Measurements from ENCODE around the gene LSAMP. TPM values are rescaled to one million over a fixed set of nuclear protein-coding genes. Genes with fewer than 3 reads are reported as not detected.

The LSAMP gene
- total and polyA plus RNA-seq, 2 of the 13 experiments (the other 11 are each of a cell fraction or from before 2014, with no cell fraction given), result not detected

DNA sequence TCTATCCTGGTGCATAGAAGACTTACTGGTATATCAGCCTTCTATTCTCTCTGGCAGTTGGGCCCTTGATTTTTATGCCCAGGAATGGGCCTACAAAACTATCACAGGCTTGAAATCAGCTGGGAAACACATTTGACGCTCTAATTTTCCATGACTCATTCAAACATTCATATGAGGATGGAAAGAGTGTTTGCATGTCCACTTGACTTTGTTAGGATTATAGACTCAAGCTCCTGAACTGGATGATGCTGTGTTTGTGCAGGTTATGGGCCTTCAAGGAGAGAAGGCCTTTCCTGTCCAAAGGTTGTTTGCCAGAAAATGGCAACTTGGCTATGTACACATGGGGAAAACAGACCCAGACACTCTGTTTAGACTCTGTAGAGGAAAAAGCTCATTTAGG lies 602.1 kb downstream of the LSAMP start (continued):
- TF ChIP-seq ARID5B (CRISPR knock-in tag; IDR thresholded peaks at IDR 0.05) (peak; percentile 89), NCOR1 (IDR thresholded peaks at IDR 0.05; ENCODE audit: borderline replicate concordance, low read length) (peak; percentile 56; the same call in 1 of the 2 replicates), SYNCRIP (IDR thresholded peaks at IDR 0.05; ENCODE audit: insufficient read depth, low read depth, low read length) (no peak), ARID2 (CRISPR knock-in tag; IDR thresholded peaks at IDR 0.05; ENCODE audit: borderline replicate concordance) (no peak), JUND (CRISPR knock-in tag; IDR thresholded peaks at IDR 0.05) (peak; percentile 75; the same call in 1 of the 2 replicates), ARNTL (CRISPR knock-in tag; IDR thresholded peaks at IDR 0.05) (no peak), ZNF577 (CRISPR knock-in tag; IDR thresholded peaks at IDR 0.05; ENCODE audit: borderline replicate concordance, low read depth) (no peak), BHLHE40 (IDR thresholded peaks at IDR 0.05; ENCODE audit: low read length) (no peak), ZNF549 (CRISPR knock-in tag; IDR thresholded peaks at IDR 0.05) (no peak), ZNF382 (CRISPR knock-in tag; IDR thresholded peaks at IDR 0.05; ENCODE audit: borderline replicate concordance) (no peak), RARA (CRISPR knock-in tag; IDR thresholded peaks at IDR 0.05) (peak; percentile 53; the same call in 1 of the 2 replicates), SCMH1 (CRISPR knock-in tag; IDR thresholded peaks at IDR 0.05; ENCODE audit: borderline replicate concordance) (no peak), ZNF160 (CRISPR knock-in tag; IDR thresholded peaks at IDR 0.05) (no peak), ZKSCAN1 (IDR thresholded peaks at IDR 0.05; ENCODE audit: low read length) (no peak), PRMT3 (CRISPR knock-in tag; IDR thresholded peaks at IDR 0.05; ENCODE audit: borderline replicate concordance, low read depth) (no peak), SOX6 (IDR thresholded peaks at IDR 0.05) (no peak), SOX6 (CRISPR knock-in tag; IDR thresholded peaks at IDR 0.05) (peak; percentile 24; the same call in 1 of the 2 replicates), E2F2 (CRISPR knock-in tag; IDR thresholded peaks at IDR 0.05; ENCODE audit: borderline replicate concordance) (no peak)
- TF ChIP-seq, protein P1, sequence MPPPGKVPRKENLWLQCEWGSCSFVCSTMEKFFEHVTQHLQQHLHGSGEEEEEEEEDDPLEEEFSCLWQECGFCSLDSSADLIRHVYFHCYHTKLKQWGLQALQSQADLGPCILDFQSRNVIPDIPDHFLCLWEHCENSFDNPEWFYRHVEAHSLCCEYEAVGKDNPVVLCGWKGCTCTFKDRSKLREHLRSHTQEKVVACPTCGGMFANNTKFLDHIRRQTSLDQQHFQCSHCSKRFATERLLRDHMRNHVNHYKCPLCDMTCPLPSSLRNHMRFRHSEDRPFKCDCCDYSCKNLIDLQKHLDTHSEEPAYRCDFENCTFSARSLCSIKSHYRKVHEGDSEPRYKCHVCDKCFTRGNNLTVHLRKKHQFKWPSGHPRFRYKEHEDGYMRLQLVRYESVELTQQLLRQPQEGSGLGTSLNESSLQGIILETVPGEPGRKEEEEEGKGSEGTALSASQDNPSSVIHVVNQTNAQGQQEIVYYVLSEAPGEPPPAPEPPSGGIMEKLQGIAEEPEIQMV (CRISPR knock-in tag; IDR thresholded peaks at IDR 0.05; ENCODE audit: low read depth), result no peak
- TF ChIP-seq, protein P2, sequence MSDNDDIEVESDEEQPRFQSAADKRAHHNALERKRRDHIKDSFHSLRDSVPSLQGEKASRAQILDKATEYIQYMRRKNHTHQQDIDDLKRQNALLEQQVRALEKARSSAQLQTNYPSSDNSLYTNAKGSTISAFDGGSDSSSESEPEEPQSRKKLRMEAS (IDR thresholded peaks at IDR 0.05), result peak; percentile 65; the same call in 1 of the 2 replicates
- TF ChIP-seq, protein P3, sequence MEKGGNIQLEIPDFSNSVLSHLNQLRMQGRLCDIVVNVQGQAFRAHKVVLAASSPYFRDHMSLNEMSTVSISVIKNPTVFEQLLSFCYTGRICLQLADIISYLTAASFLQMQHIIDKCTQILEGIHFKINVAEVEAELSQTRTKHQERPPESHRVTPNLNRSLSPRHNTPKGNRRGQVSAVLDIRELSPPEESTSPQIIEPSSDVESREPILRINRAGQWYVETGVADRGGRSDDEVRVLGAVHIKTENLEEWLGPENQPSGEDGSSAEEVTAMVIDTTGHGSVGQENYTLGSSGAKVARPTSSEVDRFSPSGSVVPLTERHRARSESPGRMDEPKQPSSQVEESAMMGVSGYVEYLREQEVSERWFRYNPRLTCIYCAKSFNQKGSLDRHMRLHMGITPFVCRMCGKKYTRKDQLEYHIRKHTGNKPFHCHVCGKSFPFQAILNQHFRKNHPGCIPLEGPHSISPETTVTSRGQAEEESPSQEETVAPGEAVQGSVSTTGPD (CRISPR knock-in tag; IDR thresholded peaks at IDR 0.05), result no peak

Measured in HepG2 (cell line).